NCI-H146 treated with DMSO at 0.1 percent for 48 hours (cell line): ENCODE results near the gene FLT4.
"Not testable (repeated sequence)": the region's sequence is repeated elsewhere in the genome, so short reads cannot be mapped to it uniquely, and the experiment has no call there.

ENCODE experiments used
- DNase-seq: peaks from one replicate; lab custom pipeline; 2025; ENCODE audit not compliant: unreplicated experiment; lab: John Stamatoyannopoulos, UW

Gene FLT4

GRCh38 chr5:180670586-180671359 lies 21.4 kb upstream of the FLT4 start:
- peak; percentile 4 for DNase-seq

GRCh38 chr5:180670157-180670556 lies 20.8 kb upstream of the FLT4 start:
- DNase-seq, result no peak

GRCh38 chr5:180669661-180670060 lies 20.3 kb upstream of the FLT4 start:
- no peak for DNase-seq

GRCh38 chr5:180668835-180669596 lies 19.6 kb upstream of the FLT4 start:
- DNase-seq, result no peak

DNA sequence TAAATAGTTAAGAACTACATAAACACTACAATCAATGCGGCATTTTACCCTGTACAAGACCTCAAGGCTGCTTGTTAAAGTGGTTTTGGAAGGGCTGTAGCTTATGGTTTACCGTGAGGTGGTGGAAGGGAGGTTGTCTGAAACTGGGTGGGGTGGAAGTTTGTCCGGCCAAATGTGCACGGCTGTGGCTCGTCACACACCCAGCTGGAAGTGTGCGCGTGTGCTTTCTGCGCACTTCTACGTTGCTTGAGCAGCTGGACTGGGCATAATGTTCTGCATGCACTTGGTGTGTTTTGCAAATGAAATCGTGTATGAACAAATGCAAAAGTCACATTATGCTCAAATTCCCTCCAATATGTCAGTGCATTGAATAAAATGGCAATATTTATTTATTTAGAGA lies 17.4 kb upstream of the FLT4 start:
- DNase-seq, result no peak

- no peak for DNase-seq
Measured at GRCh38 chr5:180665682-180666404, 16.4 kb upstream of the FLT4 start.

DNA sequence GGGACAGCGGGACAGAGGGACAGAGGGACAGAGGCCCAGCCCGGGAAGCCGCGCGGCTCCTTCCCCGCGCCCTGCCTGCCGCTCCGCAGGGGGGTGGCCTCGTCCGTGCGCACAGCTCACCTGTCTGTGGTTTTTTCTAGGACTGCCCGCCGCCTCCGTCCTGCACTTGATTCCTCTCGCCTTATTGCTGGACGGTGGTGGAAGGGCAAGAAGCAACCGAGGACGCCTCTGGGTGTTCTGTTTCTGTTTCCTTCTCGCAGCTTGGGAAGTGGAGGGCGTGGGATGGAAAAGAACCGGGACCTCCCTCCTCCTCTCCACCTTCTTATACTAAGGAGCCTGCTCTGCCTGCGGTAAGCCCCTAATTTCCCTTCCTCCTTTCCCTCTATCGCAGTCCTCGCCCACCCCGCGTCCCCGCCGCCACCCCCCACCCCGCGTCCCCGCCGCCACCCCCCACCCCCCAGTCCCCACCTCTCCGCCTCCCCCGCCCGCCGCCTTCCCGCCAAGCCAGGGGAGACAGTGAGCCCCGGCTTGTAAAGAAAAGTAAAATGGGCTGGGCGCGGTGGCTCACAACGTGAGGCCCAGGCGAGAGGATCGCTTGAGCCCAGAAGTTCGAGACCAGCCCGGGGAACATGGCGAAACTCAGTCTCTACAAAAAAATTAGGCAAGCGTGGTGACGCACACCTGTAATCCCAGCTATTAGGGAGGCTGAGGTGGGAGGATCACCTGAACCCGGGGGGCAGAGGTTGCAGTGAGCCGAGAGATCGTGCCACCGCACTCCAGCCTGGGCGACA lies 9.6 kb upstream of the FLT4 start:
- no peak for DNase-seq

- DNase-seq, result not testable (repeated sequence)
Measured at GRCh38 chr5:180655243-180655642, 5.8 kb upstream of the FLT4 start.

DNA sequence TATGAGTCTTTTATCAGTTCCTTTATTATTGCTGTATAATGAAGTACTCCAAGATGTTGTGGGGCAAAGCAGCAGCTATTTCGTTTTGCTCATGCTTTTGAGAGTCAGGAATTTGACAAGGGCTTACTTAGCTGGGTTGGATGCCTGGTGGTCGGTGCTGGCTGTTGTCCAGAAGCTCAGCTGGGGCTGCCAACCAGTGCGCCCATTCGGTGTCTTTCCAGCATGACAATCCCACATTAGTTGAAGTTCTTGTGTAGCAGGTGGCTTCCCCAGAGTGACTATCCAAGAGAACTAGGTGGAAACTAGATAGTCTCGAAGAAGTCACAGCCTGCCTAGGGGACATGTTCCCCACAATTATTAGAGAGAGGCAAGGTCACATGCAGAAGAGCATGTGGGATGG lies 3.4 kb upstream of the FLT4 start:
- DNase-seq, result no peak

GRCh38 chr5:180652346-180652745 lies 2.9 kb upstream of the FLT4 start:
- DNase-seq, result no peak

DNA sequence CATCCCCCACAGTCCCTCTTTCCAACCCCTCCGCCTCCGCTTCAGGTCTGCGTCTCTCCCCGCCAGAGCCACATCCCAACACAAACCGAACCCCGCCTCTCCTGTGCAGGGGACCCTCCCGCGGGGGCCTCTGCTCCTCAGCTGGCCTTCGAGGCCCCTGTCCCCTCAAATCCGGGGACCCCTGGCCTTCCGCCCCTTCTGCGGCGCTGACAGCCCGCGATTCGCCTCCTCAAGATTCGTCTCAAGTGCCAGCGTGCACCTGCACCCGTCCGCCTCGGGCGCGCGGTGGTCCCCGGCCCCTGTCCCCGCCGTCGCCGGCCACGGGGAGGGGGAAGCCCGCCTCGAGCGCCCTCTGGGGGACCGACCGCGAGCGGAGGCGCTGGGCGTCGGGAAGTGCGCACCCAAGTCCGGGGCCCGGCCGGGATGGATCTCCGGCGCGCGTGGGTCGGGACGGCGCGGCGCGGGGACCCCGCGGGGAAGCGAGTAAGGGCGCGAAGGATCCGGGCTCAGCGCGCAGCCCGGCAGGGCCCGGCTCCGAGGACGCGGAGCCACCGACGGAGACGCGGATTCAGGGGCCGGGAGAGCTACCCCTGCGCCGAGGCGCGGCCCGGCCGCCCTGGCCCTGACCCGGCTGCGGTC lies 623 bp downstream of the FLT4 start:
- DNase-seq, result no peak

DNA sequence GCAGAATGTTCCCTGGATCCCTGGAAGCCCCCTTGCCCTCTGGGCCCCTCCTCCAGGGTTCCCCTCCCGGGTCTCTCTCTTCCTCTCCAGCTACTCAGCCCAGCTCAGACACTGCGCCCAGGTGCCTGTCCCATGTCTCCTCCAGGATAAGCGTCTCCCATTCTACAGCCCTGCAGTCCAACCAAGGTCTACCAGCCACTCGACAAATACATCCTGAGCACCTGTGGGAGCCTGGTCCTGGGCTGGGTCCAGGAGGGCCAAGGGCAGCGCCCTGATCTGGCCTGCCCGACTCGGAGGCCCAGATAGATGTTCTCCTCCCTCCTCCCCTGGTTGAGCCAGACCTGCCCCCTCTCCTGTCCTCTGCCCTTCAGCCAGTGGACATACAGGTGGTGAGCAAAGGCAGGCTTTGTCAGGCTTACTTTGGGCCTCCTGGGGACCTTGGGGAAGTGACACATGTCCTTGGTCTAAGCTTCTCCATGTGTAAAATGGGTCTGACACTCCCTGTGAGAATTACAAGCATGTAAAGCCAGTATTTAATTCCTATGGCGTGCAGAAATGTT lies 1.4 kb downstream of the FLT4 start:
- no peak for DNase-seq

GRCh38 chr5:180647465-180647864 lies 1.9 kb downstream of the FLT4 start:
- DNase-seq, result no peak

GRCh38 chr5:180646963-180647305 lies 2.5 kb downstream of the FLT4 start:
- no peak for DNase-seq

DNA sequence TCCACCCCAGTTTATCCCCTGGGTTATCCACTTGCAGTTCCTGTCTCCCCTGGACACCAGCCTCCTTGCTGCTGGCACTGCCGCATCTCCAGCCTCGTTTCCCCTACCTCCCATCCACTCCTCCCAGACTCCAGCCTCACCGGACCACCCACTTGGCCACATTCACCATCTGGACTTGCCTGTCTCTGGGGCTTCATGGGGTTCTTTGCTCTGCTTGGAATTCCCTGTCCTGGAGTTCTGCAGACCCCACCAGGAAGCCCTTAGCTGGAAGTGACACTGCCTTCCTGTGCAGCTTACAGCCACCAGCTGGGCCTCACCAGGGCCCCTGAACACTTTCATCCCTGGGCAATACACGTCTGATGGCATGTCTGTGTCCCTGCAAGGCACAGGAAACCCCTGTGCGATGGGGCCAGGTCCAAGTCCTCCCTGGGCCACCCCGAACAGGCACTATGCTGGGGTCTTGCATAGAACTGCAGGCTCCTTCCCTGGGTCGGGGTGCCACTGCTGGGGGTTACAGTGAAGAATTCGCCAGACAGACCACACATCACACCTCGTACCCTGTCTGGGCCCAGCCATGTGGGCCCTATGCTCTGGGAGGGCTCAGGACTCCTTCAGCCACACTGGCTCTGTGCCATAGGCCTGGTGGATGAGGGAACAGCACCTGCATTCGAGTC lies 3.0 kb downstream of the FLT4 start:
- no peak for DNase-seq

- DNase-seq, result no peak
Measured at GRCh38 chr5:180645274-180646204, 3.9 kb downstream of the FLT4 start.

DNA sequence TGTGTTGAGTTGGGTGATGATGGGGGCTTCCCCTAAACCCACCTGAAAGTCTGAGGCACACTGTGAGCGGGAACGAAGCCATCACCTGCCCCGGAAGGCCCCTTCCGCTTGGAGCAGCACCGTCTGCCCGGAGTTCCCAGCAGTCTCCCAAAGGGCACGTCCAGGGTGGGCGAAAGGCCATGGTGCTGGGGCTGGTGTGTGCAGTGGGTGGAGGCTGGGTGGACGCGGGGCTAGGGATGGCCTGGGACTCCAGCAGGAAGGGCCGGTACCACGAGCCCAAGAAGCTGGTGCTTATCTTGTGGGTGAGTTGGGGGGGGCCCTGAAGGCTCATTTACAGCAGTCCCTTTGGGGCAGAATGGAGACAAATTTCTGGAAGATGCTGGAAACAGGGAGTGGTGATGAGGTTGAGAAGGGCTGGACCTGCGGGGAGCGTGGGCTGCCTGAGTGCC lies 4.6 kb downstream of the FLT4 start:
- no peak for DNase-seq

DNA sequence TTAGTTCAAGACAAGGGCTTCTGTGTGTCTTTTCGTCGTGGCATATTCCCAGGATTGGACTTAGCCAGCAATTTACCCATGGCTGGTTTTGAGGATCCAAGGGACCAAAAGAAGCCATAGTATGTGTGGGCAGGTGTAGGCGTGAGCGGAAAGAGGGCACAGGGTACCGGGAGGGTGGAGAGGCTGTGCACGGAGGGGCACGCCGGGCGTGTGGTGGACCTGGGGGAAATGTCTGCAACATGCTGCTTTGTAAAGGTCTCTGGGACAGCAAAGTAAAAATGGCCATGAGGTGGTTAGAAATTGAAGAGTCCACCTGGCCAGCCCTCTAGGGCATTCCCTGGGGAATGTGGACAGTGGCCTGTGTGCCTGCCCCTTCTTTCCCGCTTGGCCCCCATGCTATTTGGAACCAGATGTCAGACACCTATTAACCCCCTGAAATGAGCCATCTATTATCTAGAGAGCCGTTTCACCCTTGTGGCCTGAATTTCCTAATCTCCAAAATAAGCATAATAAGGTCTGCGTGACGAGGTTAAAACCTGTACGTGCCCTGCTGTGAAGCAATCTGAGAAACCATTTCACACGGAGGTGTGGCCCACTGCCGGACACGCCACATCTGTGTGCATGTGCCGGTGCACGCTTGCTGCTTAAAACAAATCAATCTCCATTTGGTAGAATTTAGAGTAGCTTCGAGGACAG lies 5.1 kb downstream of the FLT4 start:
- DNase-seq, result no peak
